Measurements from ENCODE around the gene TMEM119. TPM values are rescaled to one million over a fixed set of nuclear protein-coding genes. Genes with fewer than 3 reads are reported as not detected.

The TMEM119 gene
- total and polyA plus RNA-seq, 9 donors, result 0.25 to 12.3 (median 2.0) TPM

- intact Hi-C loops (cut with DNase I), result loop anchor here in 1 of 4 donors (2.0 kb wide), 1 partner anchor 41 kb away; no protein-coding TSS in a partner anchor
- 89 to 93% (median 91%) methylated on average over 4 of the region's 4 CpGs for WGBS, 3 donors
- no peak for DNase-seq
These were observed 16.2 kb upstream of the TMEM119 start for GRCh38 chr12:108614041-108614440.

DNA sequence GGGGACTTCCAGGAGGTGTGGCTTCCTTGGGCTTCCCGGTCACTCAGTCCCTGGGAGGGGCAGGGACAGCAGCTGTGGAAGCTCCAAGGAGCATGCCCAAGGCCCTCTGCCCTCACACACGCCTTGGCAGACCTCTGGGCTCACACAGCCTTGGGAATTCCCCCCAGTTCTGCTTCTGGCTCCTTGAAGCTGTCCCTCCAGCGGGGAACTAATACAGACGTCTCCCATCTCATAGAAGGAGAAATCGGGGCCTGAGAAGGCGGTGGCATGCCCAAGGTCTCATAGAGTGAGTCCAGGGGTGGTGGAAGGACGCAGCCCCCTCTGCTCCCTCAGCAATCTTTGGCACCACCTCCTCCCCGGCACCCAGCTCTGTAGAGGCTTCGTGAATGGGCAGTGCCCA, 15.7 kb upstream of the TMEM119 start:
- no peak for DNase-seq
- intact Hi-C loops (cut with DNase I), result no loop called here
- no peaks in the 10 kb centered on the region for H3K36me3 ChIP-seq
- peaks cover 5% of the 10 kb centered on the region for H3K4me1 ChIP-seq (ENCODE audit: insufficient read depth)
- no peak overlapping the region for H3K27ac ChIP-seq
- H3K4me3 ChIP-seq, result no peak overlapping the region
- H3K9me3 ChIP-seq, result no peaks in the 10 kb centered on the region
- no peak for TF ChIP-seq POLR2A (IDR thresholded peaks at IDR 0.05)
- TF ChIP-seq CTCF (IDR thresholded peaks at IDR 0.05), result no peak
- no peak for TF ChIP-seq EP300 (IDR thresholded peaks at IDR 0.05)
- 54 to 69% (median 68%) methylated on average over 9 of the region's 9 CpGs for WGBS, 3 donors
- no peaks in the 10 kb centered on the region for H3K27me3 ChIP-seq

More at GRCh38 chr12:108614041-108614440, 16.2 kb upstream of the TMEM119 start:
- H3K27ac ChIP-seq, result no peak overlapping the region
- no peaks in the 10 kb centered on the region for H3K9me3 ChIP-seq
- H3K4me1 ChIP-seq (ENCODE audit: insufficient read depth), result peaks cover 5% of the 10 kb centered on the region
- no peaks in the 10 kb centered on the region for H3K36me3 ChIP-seq
- TF ChIP-seq POLR2A (IDR thresholded peaks at IDR 0.05) (no peak), EP300 (IDR thresholded peaks at IDR 0.05) (no peak), CTCF (IDR thresholded peaks at IDR 0.05) (no peak)
- H3K27me3 ChIP-seq, result no peaks in the 10 kb centered on the region
- no peak overlapping the region for H3K4me3 ChIP-seq

DNA sequence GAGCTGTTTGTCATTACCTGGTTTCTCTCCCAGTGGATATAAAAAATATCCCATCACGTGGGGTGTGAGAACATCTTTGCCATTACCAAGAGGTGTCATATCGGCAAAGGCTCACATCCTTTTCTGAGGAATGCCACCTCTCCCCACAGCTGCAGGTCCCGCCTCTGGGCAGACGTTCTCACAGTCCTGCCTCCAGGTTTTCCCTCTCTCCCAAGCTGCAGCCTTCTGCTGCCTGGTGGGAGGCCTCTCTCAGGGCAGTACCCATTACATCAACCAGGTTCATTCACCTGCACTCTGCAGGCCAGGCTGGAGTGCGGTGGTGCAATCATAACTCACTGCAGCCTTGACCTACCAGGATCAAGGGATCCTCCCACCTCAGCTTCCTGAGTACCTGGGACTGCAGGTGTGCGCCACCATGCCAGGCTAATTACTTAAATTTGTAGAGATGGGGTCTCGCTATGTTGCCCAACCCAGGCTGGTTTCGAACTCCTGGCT, 15.0 kb upstream of the TMEM119 start:
- WGBS, 3 donors, result 71 to 80% (median 73%) methylated on average over 8 of the region's 8 CpGs

GRCh38 chr12:108611884-108612415, 14.1 kb upstream of the TMEM119 start:
- Histone ChIP-seq H3K4me1 (ENCODE audit: insufficient read depth) (peaks cover 5% of the 10 kb centered on the region), H3K27me3 (no peaks in the 10 kb centered on the region), H3K9me3 (no peaks in the 10 kb centered on the region), H3K4me3 (no peak overlapping the region), H3K36me3 (no peaks in the 10 kb centered on the region), H3K27ac (no peak overlapping the region)
- intact Hi-C loops (cut with DNase I), result no loop called here
- TF ChIP-seq POLR2A (IDR thresholded peaks at IDR 0.05) (no peak), EP300 (IDR thresholded peaks at IDR 0.05) (no peak), CTCF (IDR thresholded peaks at IDR 0.05) (no peak)
- no peak for DNase-seq
- 74 to 83% (median 75%) methylated on average over 5 of the region's 5 CpGs for WGBS, 3 donors

More for the DNA sequence above, 15.0 kb upstream of the TMEM119 start:
- Histone ChIP-seq H3K9me3 (no peaks in the 10 kb centered on the region), H3K27me3 (no peaks in the 10 kb centered on the region), H3K36me3 (no peaks in the 10 kb centered on the region), H3K4me1 (ENCODE audit: insufficient read depth) (peaks cover 5% of the 10 kb centered on the region), H3K4me3 (no peak overlapping the region), H3K27ac (no peak overlapping the region)
- intact Hi-C loops (cut with DNase I), result no loop called here
- DNase-seq, result no peak
- TF ChIP-seq CTCF (IDR thresholded peaks at IDR 0.05) (no peak), POLR2A (IDR thresholded peaks at IDR 0.05) (no peak), EP300 (IDR thresholded peaks at IDR 0.05) (no peak)

All from ovary (tissue), 9 donors.